A549 (cell line): Measurements from ENCODE around the gene CEP128. TPM values are rescaled to one million over a fixed set of nuclear protein-coding genes. Genes with fewer than 3 reads are reported as not detected.

ENCODE experiments used
- ATAC-seq, 2 experiments: fragments of 200-7000 bp in 1 of 2; fragments of >200 bp in 1 of 2; cut with Nextera tagmentation in 1 of 2; cut with Tn5 transposase in 1 of 2; 3 replicates each; pipeline versions ENCODE4 v1.8.0 to v1.9.1; 2018 to 2020; ENCODE audit warnings: mild to moderate bottlenecking in 1 of 2, moderate library complexity in 1 of 2
- CTCF ChIA-PET: fragments of 300-600 bp; sonication (Branson Sonifier 250); formaldehyde crosslinking; extraction: SDS; loops from one replicate; lab custom pipeline; 2021; ENCODE audit warnings: antibody characterized with exemption, inconsistent platforms; lab: Yijun Ruan, JAX
- POLR2A ChIA-PET: fragments of 350-600 bp; formaldehyde crosslinking; extraction: SDS; loops from one replicate; lab custom pipeline; 2021; ENCODE audit warnings: antibody characterized with exemption, inconsistent platforms; lab: Yijun Ruan, JAX
- DNase-seq, 2 experiments: peaks; one replicate each; pipeline versions ENCODE4 v3.0.0 to v3.0.0-alpha.2; 2011 to 2016; ENCODE audit warnings: low read depth in 1 of 2, low spot score in 1 of 2
- FAIRE-seq: peaks from 2 replicates; lab custom pipeline; 2011; peaks lifted over from hg19 to GRCh38; lab: Jason Lieb, UNC
- H3K27ac ChIP-seq, 2 experiments: fragments of >200 bp; sonication (Bioruptor Twin); formaldehyde crosslinking; 3 replicates each; pipeline ENCODE4 v1.5.1; 2016 to 2017
- H3K4me1 ChIP-seq: fragments of >200 bp; sonication (Bioruptor Twin); formaldehyde crosslinking; 3 replicates; pipeline ENCODE4 v1.6.1; 2016
- H3K4me2 ChIP-seq: fragments of >200 bp; sonication (Bioruptor Twin); formaldehyde crosslinking; 3 replicates; pipeline ENCODE4 v1.6.1; 2016
- H3K4me3 ChIP-seq: fragments of >200 bp; sonication (Bioruptor Twin); formaldehyde crosslinking; 3 replicates; pipeline ENCODE4 v1.5.1; 2016
- H3K9me3 ChIP-seq: fragments of >200 bp; sonication (Bioruptor Twin); formaldehyde crosslinking; 3 replicates; pipeline ENCODE4 v1.6.1; 2016
- BCL3 ChIP-seq: fragments of >200 bp; sonication (Bioruptor Twin); formaldehyde crosslinking; IDR thresholded peaks from 3 replicates; pipeline ENCODE4 v1.6.1; 2016
- BHLHE40 ChIP-seq: IDR thresholded peaks from 2 replicates; pipeline ENCODE4 v1.6.1; 2012; ENCODE audit warnings: low read depth, low read length, inconsistent platforms
- E2F6 ChIP-seq: IDR thresholded peaks from 2 replicates; pipeline ENCODE4 v1.6.1; 2012; ENCODE audit warnings: low read depth, borderline replicate concordance
- EHF ChIP-seq: fragments of 250-450 bp; sonication (Bioruptor Pico); IDR thresholded peaks from 2 replicates; pipeline ENCODE4 v1.5.0; 2020; ENCODE audit warnings: mild to moderate bottlenecking
- EHMT2 ChIP-seq: fragments of 200-600 bp; sonication (generic); IDR thresholded peaks from 2 replicates; pipeline ENCODE4 v1.6.1; 2016; ENCODE audit warnings: antibody characterized with exemption, low read depth, mild to moderate bottlenecking, moderate library complexity
- EP300 ChIP-seq, 2 experiments: fragments of >200 bp; sonication (Bioruptor Twin); formaldehyde crosslinking; IDR thresholded peaks; 2 replicates in 1 of 2; 3 replicates in 1 of 2; pipeline ENCODE4 v1.6.1; 2016 to 2017
- GATA3 ChIP-seq: IDR thresholded peaks from 2 replicates; pipeline ENCODE4 v1.6.1; 2012; ENCODE audit warnings: borderline replicate concordance
- HDAC2 ChIP-seq: fragments of 200-600 bp; sonication (generic); IDR thresholded peaks from 2 replicates; pipeline ENCODE4 v1.6.1; 2016
- HOXB5 ChIP-seq: fragments of 250-450 bp; sonication (Bioruptor Pico); IDR thresholded peaks from 2 replicates; pipeline ENCODE4 v1.5.0; 2020; ENCODE audit warnings: mild to moderate bottlenecking, moderate library complexity
- JUN ChIP-seq, 2 experiments: fragments of >200 bp; sonication (Bioruptor Twin); formaldehyde crosslinking; IDR thresholded peaks; 2 replicates in 1 of 2; 3 replicates in 1 of 2; pipeline ENCODE4 v1.6.1; 2016 to 2017
- MYC ChIP-seq: IDR thresholded peaks from 2 replicates; pipeline ENCODE4 v1.6.1; 2012; ENCODE audit warnings: mild to moderate bottlenecking, inconsistent platforms, low read length, improper control_type of control experiment, borderline replicate concordance
- NFE2L2 ChIP-seq: fragments of 150-350 bp; conservative IDR thresholded peaks from 2 replicates; pipeline ENCODE4 v1.6.1; 2014; ENCODE audit warnings: low read length
- NPAS2 ChIP-seq: fragments of 250-450 bp; sonication (Bioruptor Pico); IDR thresholded peaks from 2 replicates; pipeline ENCODE4 v1.8.0; 2022; ENCODE audit warnings: mild to moderate bottlenecking, moderate library complexity, borderline replicate concordance
- PBX3 ChIP-seq: IDR thresholded peaks from 2 replicates; pipeline ENCODE4 v1.6.1; 2012
- POLR2A ChIP-seq: IDR thresholded peaks from 2 replicates; pipeline ENCODE4 v1.6.1; 2012; ENCODE audit warnings: mild to moderate bottlenecking, low read length
- POLR2AphosphoS2 ChIP-seq: conservative IDR thresholded peaks from 2 replicates; pipeline ENCODE4 v1.6.1; 2012; ENCODE audit warnings: low read length, improper control_type of control experiment, inconsistent platforms
- RFX5 ChIP-seq: fragments of 450-650 bp; IDR thresholded peaks from 2 replicates; pipeline ENCODE4 v1.7.1; 2014; ENCODE audit warnings: antibody characterized with exemption, mild to moderate bottlenecking, moderate library complexity
- RNF2 ChIP-seq: fragments of 200-600 bp; sonication (generic); IDR thresholded peaks from 2 replicates; pipeline ENCODE4 v1.6.1; 2016; ENCODE audit warnings: low read depth, mild to moderate bottlenecking, antibody characterized with exemption, moderate library complexity, borderline replicate concordance
- SMC3 ChIP-seq: fragments of >200 bp; sonication (Bioruptor Twin); formaldehyde crosslinking; IDR thresholded peaks from 3 replicates; pipeline ENCODE4 v1.6.1; 2018; ENCODE audit warnings: inconsistent platforms
- TFCP2L1 ChIP-seq: fragments of 250-450 bp; sonication (Bioruptor Pico); IDR thresholded peaks from 2 replicates; pipeline ENCODE4 v1.5.0; 2021; ENCODE audit warnings: mild to moderate bottlenecking
- ZC3H11A ChIP-seq: fragments of 450-650 bp; IDR thresholded peaks from 2 replicates; pipeline ENCODE4 v1.6.1; 2014; ENCODE audit warnings: antibody characterized with exemption, mild to moderate bottlenecking
- WGBS: methylation state at CpG from one replicate; pipeline ENCODE4 v1.1.6; 2017; ENCODE audit errors: missing lambda C conversion rate; 5-methylcytosine and 5-hydroxymethylcytosine counted together
- polyA plus RNA-seq, 4 experiments: library from polyadenylated mRNA; depleted of rRNA in 3 of 4; stranded (reverse); fragments of >200 nt; fragmentation: RNase III in 1 of 4; extraction: RNeasy Plus Mini Kit Qiagen cat#74134 plus additional on column Dnase treatment in 1 of 4; gene quantifications; 2 replicates in 3 of 4; 3 replicates in 1 of 4; pipeline ENCODE4 v1.2.3, GENCODE V29; 2011 to 2017

The CEP128 gene
- polyA plus RNA-seq, 2 of the 4 experiments (the other 2 are of a cell fraction): 5.8 to 7.0 TPM

- CTCF ChIA-PET: interaction anchor here (0.8 to 3.1 kb wide), 6 partner anchors 9 to 196 kb away, joined by 3 to 10 read pairs (median 4); partner anchors contain the start of gene TSHR
- POLR2A ChIA-PET: no interaction called here
Observed at GRCh38 chr14:80973931-80974641, 32.5 kb upstream of the CEP128 start.

GRCh38 chr14:80965037-80965436, 23.5 kb upstream of the CEP128 start:
- CTCF ChIA-PET: interaction anchor here (1.1 to 1.2 kb wide), 2 partner anchors 10 kb away, joined by 3 read pairs; partner anchors contain the start of gene TSHR
- 25% methylated on average over 5 of the region's 5 CpGs for whole genome bisulfite sequencing
- no peak for ATAC-seq

More at GRCh38 chr14:80973931-80974641, 32.5 kb upstream of the CEP128 start:
- TF ChIP-seq MYC (no peak), GATA3 (no peak), RNF2 (no peak), NFE2L2 (no peak), RFX5 (no peak), NPAS2 (CRISPR knock-in tag) (no peak), EHF (CRISPR knock-in tag) (no peak), EP300 (IDR thresholded peaks at IDR 0.05) (no peak), PBX3 (no peak)
- 35% methylated on average over 5 of the region's 5 CpGs for WGBS
- Histone ChIP-seq H3K4me3 (no peak overlapping the region), H3K4me1 (no peaks in the 10 kb centered on the region), H3K9me3 (no peaks in the 10 kb centered on the region; the same call in 2 of the 3 replicates), H3K4me2 (no peak overlapping the region), H3K27ac (no peak overlapping the region)
- no peak for DNase-seq
- FAIRE-seq: no peak
- ATAC-seq: no peak

GRCh38 chr14:80959496-80959895, 18.0 kb upstream of the CEP128 start:
- TF ChIP-seq EHMT2 (no peak), BCL3 (no peak), POLR2AphosphoS2 (no peak), TFCP2L1 (no peak), JUN (IDR thresholded peaks at IDR 0.05) (no peak), BHLHE40 (no peak), MYC (no peak)
- Histone ChIP-seq H3K4me2 (no peak overlapping the region), H3K4me3 (no peak overlapping the region), H3K9me3 (no peaks in the 10 kb centered on the region), H3K4me1 (no peaks in the 10 kb centered on the region), H3K27ac (no peak overlapping the region)
- FAIRE-seq: no peak
- 28% methylated on average over 4 of the region's 4 CpGs for WGBS
- ATAC-seq: no peak
- ChIA-PET POLR2A (no interaction called here), CTCF (interaction anchor here (0.9 to 2.4 kb wide), 6 partner anchors 9 to 78 kb away, joined by 3 to 8 read pairs (median 4); no protein-coding TSS in a partner anchor)
- no peak for DNase-seq

More at GRCh38 chr14:80965037-80965436, 23.5 kb upstream of the CEP128 start:
- Histone ChIP-seq H3K27ac (no peak overlapping the region), H3K4me3 (no peak overlapping the region), H3K4me2 (no peak overlapping the region), H3K4me1 (no peaks in the 10 kb centered on the region), H3K9me3 (no peaks in the 10 kb centered on the region)
- POLR2A ChIA-PET: no interaction called here
- DNase-seq (no peak), FAIRE-seq (no peak)
- TF ChIP-seq HDAC2 (no peak), E2F6 (no peak), EP300 (IDR thresholded peaks at IDR 0.05) (no peak), MYC (no peak), HOXB5 (CRISPR knock-in tag) (no peak), RNF2 (no peak), SMC3 (no peak), POLR2A (no peak), ZC3H11A (no peak)
